HG03575 (cell line): Measurements from ENCODE around the gene PDE6D.
"Not testable (repeated sequence)": the region's sequence is repeated elsewhere in the genome, so short reads cannot be mapped to it uniquely, and the experiment has no call there.

Experiments used
- ATAC-seq: cut with Tn5 transposase; IDR thresholded peaks from one replicate; pipeline ENCODE4 v1.9.1; 2021; ENCODE audit not compliant: unreplicated experiment, insufficient number of reproducible peaks, low FRiP score; ENCODE audit errors: extremely low read depth

The PDE6D gene

DNA sequence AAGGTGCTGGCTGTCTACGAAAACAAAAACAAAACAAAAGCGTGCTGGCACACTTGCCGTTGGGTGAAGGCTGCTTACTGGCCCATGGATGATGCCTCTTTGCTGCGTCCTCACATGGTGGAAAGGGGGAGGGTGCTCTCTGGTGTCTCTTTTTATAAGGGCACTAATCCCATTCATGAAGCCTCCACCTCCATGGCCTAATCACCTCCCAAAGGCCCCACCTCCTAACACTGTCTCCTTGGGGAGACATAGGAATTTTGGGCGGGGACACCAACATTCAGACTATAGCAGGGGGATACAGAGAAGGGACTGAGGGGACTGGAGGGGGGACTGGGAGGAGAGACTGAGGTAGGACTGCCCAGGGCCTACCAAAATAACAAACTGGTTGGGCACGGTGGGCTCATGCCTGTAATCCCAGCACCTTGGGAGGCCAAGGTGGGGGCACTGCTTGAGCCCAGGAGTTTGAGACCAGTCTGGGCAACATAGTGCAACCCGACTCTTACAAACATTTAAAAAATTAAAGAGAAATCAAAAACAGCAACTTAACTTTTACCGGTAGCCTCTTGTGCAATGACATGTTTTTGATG, 58.3 kb downstream of the PDE6D start:
- no peak for ATAC-seq

GRCh38 chr2:231720987-231721966, 59.8 kb downstream of the PDE6D start:
- no peak for ATAC-seq

DNA sequence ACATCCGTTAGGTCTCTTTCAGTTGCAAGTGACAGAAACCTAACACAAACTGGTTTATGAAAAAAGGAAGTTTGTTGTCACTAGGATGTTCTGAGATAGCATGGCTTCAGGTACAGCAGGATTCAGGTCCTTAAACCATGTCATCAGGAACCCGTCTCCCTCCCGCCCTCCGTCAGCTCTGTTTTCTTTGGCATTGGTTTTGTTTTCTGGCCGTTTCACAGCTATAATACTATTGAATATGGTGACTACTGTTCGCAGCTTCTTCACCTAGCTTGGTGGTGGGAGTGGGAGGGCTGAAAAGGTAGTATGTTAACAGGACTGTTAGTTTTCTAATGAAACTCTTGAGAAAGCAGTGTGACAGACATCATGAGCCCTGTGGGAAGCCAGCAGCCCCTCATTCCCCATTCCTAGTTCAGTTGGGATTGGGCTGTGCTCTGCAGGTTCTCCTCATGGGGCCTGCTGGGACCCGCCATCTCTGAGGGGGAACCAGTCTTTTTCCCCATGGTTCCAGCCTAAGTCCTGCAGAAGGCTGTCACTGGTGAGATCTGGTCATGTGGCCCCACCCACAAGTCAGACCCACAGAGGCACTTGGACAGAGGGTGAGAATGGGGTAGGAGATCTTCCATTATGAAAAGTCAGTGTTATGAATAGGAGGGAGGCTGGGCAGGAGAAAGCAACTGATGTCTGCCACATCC, 60.6 kb downstream of the PDE6D start:
- ATAC-seq, result no peak

- no peak for ATAC-seq
These were observed 62.3 kb downstream of the PDE6D start for GRCh38 chr2:231718799-231719198.

- no peak for ATAC-seq
These were observed 63.6 kb downstream of the PDE6D start for GRCh38 chr2:231717281-231718171.

DNA sequence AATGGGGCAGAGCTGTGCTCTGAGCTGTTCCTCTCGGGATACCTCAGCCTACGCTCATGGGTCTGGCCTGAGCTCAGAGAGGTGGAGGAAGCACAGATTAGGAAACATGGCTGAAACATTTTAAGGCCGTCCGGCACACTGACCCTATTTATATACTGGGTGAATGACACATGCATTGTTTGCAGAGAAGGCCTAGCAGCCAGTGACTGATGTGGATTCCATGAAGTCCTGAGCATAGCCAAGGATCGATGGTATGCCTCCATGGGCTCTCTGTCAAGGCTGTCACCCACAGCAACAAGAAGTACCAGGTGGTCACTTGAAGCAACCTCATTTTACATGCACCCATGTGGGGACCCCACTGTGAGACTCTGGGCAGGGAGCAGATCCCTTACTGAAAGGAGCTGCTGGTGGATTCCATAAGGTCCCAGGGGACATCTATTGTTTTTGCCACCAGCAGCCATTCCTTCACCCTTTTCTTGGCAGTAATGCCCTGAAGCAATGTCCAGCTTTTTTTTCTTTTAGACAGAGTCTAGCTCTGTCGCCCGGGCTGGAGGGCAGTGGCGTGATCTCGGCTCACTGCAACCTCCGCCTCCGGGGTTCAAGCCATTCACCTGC, 64.3 kb downstream of the PDE6D start:
- no peak for ATAC-seq

DNA sequence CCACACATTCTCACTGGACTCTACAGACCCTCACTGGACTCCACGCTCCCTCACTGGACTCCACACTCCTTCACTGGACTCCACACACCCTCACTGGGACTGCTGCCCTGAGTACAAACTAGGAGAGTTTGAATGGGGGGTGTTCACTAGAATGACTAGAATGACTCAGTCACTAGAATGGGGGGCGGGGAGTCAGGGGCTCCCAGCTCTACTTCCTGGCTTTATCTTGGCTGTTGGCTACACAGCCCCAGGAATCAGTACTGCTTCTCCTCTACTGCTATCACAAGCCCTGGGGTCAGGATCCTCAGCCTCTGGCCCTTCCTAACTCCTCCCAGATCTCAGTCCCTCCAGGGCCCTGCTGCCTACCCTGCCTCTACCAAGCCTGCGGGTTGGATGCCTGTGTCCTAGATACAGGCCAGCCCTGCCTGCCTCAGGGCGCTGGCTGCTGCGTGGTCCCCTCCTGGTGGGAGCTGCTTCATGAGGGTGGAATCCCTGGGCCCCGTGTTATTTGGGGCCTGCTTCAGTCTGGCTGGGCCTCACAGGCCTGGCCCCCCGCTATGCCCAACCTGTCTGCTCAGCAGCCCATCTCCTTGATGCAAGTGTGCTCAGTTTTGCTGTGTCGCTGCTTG, 65.0 kb downstream of the PDE6D start:
- ATAC-seq, result no peak

DNA sequence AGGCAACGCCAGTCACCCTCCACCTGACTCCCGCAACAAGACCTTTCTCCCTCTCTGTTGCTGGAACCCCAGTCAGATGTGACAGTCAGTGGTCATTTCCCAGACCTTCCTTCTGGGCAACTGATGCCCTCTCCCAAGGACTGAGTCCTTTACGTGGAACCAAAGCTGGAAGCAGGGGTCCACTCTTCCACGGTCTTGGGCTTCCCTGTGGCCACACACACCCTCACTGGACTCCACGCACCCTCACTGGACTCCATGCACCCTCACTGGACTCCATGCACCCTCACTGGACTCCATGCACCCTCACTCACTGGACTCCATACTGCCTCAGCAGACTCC, 65.6 kb downstream of the PDE6D start:
- no peak for ATAC-seq

GRCh38 chr2:231714639-231715498, 66.2 kb downstream of the PDE6D start:
- ATAC-seq, result no peak

GRCh38 chr2:231713730-231714638, 67.1 kb downstream of the PDE6D start:
- no peak for ATAC-seq

GRCh38 chr2:231713406-231713729, 67.7 kb downstream of the PDE6D start:
- ATAC-seq, result not testable (repeated sequence)

GRCh38 chr2:231712451-231713021, 68.5 kb downstream of the PDE6D start:
- ATAC-seq, result not testable (repeated sequence)

DNA sequence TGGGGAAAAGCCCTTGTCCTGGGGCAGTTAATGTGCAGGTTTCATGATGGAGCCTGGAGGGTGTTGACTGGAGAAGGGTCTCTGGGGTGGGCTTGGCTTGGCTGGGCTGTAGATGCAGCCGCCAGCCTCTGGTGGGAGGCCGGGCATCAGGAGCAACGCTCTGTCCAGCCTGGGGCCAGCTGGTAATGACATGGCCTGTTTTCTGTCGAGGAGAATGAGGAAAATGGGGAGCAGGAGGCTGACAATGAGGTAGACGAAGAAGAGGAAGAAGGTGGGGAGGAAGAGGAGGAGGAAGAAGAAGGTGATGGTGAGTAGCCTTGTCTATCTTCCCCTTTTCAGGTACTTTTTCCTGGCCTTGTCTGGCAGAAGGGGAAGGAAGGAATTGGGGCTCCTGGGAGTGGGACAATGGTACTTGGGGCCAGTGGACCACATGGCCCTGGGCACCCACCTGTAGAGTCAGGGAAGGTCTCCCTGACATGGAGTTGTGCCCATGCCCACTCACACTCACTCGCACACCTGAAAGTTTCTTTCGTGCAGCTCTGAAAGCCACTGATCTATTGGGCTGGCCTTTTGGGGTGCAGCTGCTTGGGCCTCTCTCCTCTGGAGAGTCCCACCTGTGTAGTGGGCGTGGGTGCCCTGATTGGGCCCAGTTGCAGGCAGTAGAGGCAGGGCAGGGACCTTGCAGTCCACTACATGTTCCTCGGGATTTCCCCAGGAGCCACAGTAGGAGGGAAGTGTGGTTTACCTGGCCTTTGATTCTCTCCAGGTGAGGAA, 69.2 kb downstream of the PDE6D start:
- ATAC-seq, result no peak

GRCh38 chr2:231710799-231711676, 70.0 kb downstream of the PDE6D start:
- no peak for ATAC-seq
